Putamen (tissue), 1 donor: ENCODE results near the gene SLC39A6.
"Not testable (repeated sequence)": the region's sequence is repeated elsewhere in the genome, so short reads cannot be mapped to it uniquely, and the experiment has no call there.

Experiments used
- DNase-seq: peaks from one replicate; pipeline ENCODE4 v3.0.0-alpha.2; 2016; ENCODE audit warnings: low spot score

SLC39A6 gene

DNA sequence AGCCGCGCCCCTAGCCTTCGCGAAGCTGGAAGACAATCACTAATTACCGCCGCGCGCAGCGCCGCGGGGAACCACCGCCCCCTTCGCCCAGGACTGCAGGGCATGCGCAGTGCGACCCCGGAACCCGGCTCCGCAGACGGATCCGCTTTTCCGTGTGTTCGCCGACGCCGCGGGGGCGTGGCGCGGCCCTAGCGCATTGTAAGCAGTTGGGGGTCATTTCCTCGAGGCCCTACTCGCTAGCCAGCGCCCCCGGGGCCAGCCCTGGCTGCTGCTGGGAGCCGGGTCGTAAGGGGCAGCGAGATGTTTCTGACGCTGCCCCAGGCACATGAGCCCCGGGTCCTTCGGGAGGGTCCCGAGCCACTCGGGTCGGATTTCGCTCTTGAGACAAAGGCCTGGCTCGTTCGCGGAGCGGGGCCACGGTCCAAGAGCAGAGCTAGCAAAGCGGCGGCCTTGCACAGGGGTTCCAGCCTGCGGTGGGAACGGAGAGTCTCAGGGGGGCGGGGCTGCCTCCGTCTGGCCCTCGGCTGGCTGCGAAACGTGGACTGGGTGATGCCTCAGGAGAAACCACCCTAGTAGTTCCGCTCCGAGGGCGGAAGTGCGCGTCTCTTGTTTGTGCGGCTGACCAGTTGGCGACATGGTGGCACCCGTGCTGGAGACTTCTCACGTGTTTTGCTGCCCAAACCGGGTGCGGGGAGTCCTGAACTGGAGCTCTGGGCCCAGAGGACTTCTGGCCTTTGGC, at the start of gene SLC39A6, which contains the start of gene ELP2:
Gene SLC39A6 (minus strand): TSS at position 41 of the 739 bp plus-strand sequence. CDS start 2,333 bp downstream, outside the sequence.
Gene ELP2 (plus strand): TSS at position 600 of the 739 bp plus-strand sequence. CDS start 35 bp downstream, at position 635.
- DNase-seq: peak; percentile 95

GRCh38 chr18:36177913-36178312, 48.8 kb upstream of the SLC39A6 start:
- no peak for DNase-seq

DNA sequence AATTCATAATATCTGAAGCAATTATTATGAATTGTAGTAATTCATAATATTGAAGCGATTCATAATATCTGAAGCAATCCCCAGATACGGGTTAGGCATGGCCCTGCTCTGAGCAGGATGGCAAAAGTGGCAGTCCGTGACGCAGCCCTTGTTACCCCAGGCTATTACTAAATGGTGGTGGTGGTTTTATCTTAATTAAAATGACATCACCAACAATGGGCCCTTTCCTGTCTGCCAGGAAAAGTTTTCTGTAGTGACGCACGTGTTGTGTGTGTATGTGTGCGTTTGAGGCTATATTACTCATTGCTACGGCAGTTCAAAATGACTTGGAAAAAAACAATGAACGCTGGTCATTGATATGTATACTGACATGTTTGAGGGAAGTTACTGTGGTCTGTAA, 47.6 kb upstream of the SLC39A6 start:
- DNase-seq: no peak

GRCh38 chr18:36176177-36176584, 47.0 kb upstream of the SLC39A6 start:
- no peak for DNase-seq

- DNase-seq: no peak
Measured at GRCh38 chr18:36175481-36175880, 46.3 kb upstream of the SLC39A6 start.

GRCh38 chr18:36169938-36170337, 40.8 kb upstream of the SLC39A6 start:
- DNase-seq: no peak

DNA sequence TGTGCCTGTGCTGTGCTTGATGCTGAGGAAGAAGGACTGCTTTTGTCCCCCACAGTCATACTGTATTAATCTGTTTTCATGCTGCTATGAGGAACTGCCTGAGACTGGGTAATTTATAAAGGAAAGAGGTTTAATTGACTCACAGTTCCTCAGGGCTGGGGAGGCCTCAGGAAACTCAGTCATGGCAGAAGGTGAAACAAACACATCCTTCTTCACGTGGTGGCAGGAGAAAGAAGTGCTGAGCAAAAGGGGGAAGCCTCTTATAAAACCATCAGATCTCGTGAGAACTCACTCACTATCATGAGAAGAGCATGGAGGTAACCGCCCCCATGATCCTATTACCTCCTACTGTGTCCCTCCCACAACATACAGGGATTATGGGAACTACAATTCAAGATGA, 39.2 kb upstream of the SLC39A6 start:
- not testable (repeated sequence) for DNase-seq

DNA sequence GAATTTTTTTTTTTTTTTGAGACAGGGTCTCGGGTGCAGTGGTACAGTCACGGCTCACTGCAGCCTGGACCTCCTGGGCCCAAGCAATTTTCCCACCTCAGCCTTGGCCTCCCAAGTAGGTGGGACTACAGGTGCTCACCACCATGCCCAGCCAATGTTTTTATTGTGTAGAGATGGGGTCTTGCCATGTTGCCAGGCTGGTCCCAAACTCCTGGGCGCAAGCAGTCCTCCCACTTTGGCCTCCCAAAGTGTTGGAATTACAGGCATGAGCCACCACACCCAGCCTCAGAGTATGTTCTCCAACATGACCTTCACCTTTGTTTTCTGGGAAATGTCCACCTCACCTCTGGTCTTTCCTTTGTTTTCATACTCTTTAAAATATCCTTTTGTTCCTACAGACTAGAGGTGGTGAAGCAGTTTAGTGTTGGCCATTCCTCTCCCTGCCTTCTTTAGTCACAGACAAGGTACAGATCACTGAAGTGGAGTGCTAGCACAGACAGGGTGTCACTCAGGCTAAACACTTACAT, 38.6 kb upstream of the SLC39A6 start:
- no peak for DNase-seq

DNA sequence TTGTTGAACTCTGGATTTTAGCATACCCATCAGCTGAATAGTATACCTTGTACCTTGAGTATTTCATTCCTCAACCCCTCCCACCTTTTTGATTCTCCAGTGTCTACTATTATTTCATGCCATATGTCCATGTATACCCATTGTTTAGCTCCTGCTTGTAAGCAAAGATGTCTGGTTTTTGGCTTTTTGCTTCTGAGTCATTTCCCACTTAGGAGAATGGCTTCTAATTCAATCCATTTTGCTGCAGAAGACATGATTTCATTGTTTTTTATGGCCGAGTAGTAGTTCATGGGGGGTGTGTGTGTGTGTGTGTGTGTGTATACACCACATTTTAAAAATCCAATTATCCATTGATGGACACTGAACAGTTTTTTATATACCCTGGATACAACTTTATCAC, 33.8 kb upstream of the SLC39A6 start:
- DNase-seq: no peak

- no peak for DNase-seq
Measured at GRCh38 chr18:36160959-36161371, 31.8 kb upstream of the SLC39A6 start.

DNA sequence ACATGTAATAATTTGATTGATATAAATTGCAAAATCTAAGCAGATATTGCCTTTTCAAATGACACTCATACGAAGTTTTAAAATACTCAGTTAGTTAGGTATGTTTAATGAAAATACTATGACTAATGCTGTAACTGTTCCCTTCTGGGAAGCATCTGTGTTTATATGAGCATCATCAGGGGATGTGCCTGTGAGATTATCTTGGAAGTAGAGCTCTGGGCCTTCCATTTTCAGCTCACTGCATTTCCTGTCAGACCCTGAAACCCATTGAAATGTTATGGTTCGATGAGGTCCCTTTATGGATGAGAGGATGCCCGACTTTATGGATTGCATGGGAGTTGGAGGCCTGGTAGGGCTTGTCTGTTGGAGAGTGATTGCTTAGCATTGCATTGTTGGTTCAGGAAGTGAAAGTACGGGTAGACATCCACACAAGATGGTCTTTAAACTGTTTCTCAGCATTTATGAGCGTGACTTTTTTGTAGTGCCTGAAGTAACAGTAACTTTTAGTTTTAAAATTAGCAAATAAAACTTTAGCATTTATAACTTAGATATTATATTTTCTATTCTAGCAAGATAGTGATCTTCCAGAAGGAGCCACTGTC, 29.2 kb upstream of the SLC39A6 start:
- no peak for DNase-seq

DNA sequence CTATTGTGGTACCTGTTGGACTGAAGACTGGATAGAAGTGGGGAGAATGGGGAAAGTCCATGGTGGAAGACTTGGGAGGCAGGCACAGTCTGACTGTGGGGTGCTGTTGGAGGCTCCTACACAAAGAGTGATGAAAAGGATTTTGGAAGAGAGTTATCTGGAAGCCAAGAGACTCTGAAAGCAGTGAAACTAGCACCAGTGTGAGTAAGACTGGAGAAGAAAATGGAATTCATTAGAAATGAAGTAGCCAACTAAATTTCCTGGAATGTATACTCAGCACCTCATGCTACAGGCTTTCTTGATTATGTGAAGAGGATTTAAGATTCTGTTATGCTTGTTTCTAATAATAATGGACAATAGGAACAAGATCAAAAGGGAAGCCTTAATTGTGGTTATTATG, 28.3 kb upstream of the SLC39A6 start:
- DNase-seq: no peak

- DNase-seq: no peak
Measured at GRCh38 chr18:36155851-36156757, 27.0 kb upstream of the SLC39A6 start.

GRCh38 chr18:36153771-36154170, 24.6 kb upstream of the SLC39A6 start:
- DNase-seq: no peak

DNA sequence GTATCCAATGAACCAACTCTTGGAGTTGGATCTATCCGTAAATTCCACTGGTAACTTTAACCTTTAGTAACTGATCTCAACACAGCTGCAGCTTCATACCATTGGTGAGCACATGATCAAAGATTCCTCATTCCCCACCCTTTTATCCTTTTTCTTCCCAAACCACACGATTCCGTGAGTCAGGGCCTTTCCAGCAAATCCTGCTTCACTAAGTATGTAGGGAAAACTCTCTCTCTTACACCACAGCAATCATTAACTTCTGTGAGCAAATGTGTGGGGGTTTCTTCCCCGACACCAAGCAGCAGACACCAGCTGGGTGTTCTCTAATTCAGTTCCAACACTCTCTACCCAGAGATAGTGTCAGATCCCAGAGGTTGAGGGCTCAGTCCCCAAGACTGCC, 24.1 kb upstream of the SLC39A6 start:
- no peak for DNase-seq

GRCh38 chr18:36152781-36153180, 23.6 kb upstream of the SLC39A6 start:
- DNase-seq: no peak

DNA sequence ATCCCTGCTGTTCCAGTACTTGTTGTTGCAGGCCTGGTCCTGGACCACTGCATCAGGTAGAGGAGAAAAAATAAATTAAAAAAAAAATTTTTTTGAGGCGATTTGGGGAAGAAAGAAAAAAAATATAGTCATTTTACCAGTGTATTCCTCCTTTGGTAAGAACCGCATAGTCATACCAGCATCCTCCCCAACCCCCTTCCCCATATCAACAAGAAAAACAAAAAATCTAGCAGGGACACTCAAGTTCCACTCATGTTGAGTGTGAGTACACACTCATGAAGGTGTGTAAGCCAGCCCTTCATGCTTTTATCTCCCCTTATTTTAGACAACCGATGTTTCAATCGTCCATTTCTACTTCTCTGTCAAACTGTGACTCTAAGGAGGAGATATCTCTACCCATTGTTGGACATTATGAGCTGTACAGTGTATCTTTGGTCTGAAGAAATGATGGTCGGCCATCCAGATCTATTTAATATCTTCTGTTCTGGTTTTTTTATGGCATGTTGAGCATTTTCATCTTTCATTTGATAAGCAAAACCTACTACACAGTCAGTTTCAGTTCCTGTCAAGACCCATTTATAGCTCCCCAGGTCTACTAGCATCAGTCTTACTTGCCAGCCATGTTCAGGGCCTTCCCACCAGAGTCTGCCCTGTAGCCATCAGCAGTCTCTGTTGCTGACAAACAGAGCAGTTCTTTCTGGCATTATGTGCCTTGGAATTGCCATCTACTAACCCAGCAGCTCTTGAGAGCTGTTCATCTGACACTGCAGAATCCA, 20.6 kb upstream of the SLC39A6 start:
- no peak for DNase-seq

- no peak for DNase-seq
Measured at GRCh38 chr18:36143391-36143790, 14.3 kb upstream of the SLC39A6 start.

DNA sequence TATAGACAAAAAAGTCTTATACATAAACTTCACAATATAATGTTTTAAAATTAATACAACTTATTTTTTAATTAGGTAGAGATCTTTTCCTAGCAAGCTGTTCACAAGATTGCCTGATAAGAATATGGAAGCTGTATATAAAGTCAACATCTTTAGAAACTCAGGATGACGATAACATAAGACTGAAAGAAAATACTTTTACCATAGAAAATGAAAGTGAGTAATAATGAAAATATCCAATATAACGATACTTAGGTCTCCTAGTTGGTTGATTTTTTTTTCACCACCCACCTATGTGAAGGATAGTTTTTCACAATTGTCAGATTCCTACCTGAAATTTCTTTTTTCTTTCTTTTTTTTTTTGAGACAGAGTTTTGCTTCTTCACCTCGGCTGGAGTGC, 13.6 kb upstream of the SLC39A6 start:
- no peak for DNase-seq

DNA sequence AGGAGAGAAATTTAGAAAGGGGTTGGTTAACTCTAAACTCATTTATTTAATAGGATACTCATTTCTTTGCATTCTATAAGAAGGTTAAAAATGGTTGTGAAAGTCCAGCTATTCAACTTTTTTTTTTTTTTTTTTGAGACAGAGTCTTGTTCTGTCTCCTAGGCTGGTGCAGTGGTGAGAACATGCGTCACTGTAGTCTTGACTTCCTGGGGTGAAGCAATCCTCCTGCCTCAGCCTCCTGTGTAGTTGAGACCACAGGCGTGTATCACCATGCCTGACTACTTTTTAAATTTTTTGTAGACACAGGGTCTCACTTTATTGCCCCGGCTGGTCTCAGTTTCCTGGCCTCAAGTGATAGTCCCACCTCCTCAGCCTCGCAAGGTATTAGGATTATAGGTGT, 12.4 kb upstream of the SLC39A6 start:
- DNase-seq: no peak

DNA sequence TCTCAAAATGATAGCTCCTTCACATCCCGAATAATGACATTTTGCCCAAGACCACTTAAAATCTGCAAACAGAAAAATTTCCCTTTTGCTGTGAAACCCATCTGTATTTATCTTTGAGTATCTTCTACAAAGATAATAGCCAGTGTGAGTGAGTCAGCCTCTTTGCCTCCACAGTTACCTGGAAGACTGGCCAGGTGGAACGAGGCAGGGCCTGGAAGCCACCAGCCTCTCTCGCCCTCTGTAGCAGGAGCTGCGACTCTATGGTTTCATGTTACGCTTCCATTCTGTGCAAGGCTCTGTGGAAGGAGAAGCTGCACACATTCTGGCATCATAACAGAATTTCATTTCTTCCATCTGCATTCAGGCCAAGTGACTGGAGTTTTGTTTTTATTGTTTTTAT, 10.1 kb upstream of the SLC39A6 start:
- no peak for DNase-seq

DNA sequence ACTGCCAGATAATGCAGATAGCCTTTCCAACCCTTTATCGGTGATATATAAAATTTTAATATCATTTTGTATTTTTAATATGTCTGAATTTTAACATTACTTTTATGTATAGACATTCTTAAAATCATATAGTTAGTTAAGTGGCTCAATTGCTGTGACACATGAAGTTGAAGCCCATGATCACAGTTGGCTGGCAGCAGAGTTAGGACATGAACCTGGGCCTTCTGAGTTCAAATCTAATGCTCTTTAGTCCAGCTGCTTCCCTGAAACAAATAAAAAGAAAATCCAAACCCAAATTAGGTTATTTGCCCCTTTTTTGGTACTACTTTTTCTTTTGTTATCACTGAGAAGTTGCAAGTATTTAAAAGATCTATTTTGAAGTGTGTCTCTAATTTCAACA, 6.1 kb upstream of the SLC39A6 start:
- DNase-seq: no peak
